Ascending aorta (tissue), 2 donors: ENCODE data around the gene UMPS. TPM values are rescaled to one million over a fixed set of nuclear protein-coding genes. Genes with fewer than 3 reads are reported as not detected.

ENCODE experiments used
- DNase-seq, 2 donors: peaks; one replicate each; pipeline ENCODE4 v3.0.0-alpha.2; 2019; ENCODE audit warnings: low spot score in 2 of 2
- H3K27ac ChIP-seq, 2 donors: fragments of 200-600 bp; sonication (generic); one replicate each; pipeline ENCODE4 v1.5.1; 2016 to 2017; ENCODE audit warnings: mild to moderate bottlenecking in 1 of 2
- H3K27me3 ChIP-seq: fragments of 200-600 bp; sonication (generic); one replicate; pipeline ENCODE4 v1.5.1; 2017
- H3K36me3 ChIP-seq, 2 donors: fragments of 200-600 bp; sonication (generic); one replicate each; pipeline ENCODE4 v1.5.1; 2016
- H3K4me1 ChIP-seq, 2 donors: fragments of 200-600 bp; sonication (generic); one replicate each; pipeline ENCODE4 v1.5.1; 2016 to 2017; ENCODE audit warnings: mild to moderate bottlenecking in 1 of 2
- H3K4me3 ChIP-seq, 2 donors: fragments of 200-600 bp; sonication (generic); one replicate each; pipeline ENCODE4 v1.5.1; 2016 to 2017; ENCODE audit warnings: mild to moderate bottlenecking in 1 of 2
- H3K9me3 ChIP-seq, 2 donors: fragments of 200-600 bp; sonication (generic); one replicate each; pipeline ENCODE4 v1.5.1; 2016
- CTCF ChIP-seq, 3 experiments: fragments of 200-600 bp in 2 of 3; fragments of 450-650 bp in 1 of 3; sonication (generic) in 2 of 3; IDR thresholded peaks; one replicate each; pipeline ENCODE4 v1.5.1; 2016 to 2019; ENCODE audit warnings: antibody characterized with exemption in 3 of 3, mild to moderate bottlenecking in 1 of 3, moderate library complexity in 1 of 3
- intact Hi-C: fragments of 100-400 bp; cut with DNase I; formaldehyde crosslinking; loops from one replicate; pipeline ENCODE4 v1.15.1; 2023
- total RNA-seq: library from RNA; depleted of rRNA; stranded (reverse); fragments of >200 nt; gene quantifications from one replicate; pipeline ENCODE4 v1.1.0, GENCODE V29; 2016

The UMPS gene
- total RNA-seq, 1 donor from 2014 or later = 4.5 TPM

GRCh38 chr3:124758851-124759635 is 28.8 kb downstream of the UMPS start:
- H3K27ac ChIP-seq = peak overlapping the region in 1 of 2 donors; percentile 10
- no peak for DNase-seq
- no peak for TF ChIP-seq CTCF (IDR thresholded peaks at IDR 0.05)
- no peaks in the 10 kb centered on the region for H3K27me3 ChIP-seq
- peaks cover 14 to 17% of the 10 kb centered on the region in 2 donors for H3K36me3 ChIP-seq
- peaks cover 0 to 10% of the 10 kb centered on the region in 2 donors for H3K4me1 ChIP-seq
- H3K4me3 ChIP-seq = no peak overlapping the region
- intact Hi-C loops = no loop called here
- H3K9me3 ChIP-seq = no peaks in the 10 kb centered on the region

GRCh38 chr3:124759666-124760401 is 29.6 kb downstream of the UMPS start:
- intact Hi-C loops = no loop called here
- no peak for DNase-seq
- no peaks in the 10 kb centered on the region for H3K9me3 ChIP-seq
- no peak for TF ChIP-seq CTCF (IDR thresholded peaks at IDR 0.05)
- H3K36me3 ChIP-seq = peaks cover 22 to 25% of the 10 kb centered on the region in 2 donors
- H3K27me3 ChIP-seq = no peaks in the 10 kb centered on the region
- H3K4me3 ChIP-seq = no peak overlapping the region
- H3K4me1 ChIP-seq = peaks cover 0 to 10% of the 10 kb centered on the region in 2 donors
- no peak overlapping the region for H3K27ac ChIP-seq

- intact Hi-C loops = no loop called here
- no peak for DNase-seq
- H3K27me3 ChIP-seq = no peaks in the 10 kb centered on the region
- peaks cover 30 to 32% of the 10 kb centered on the region in 2 donors for H3K36me3 ChIP-seq
- no peaks in the 10 kb centered on the region for H3K9me3 ChIP-seq
- H3K4me1 ChIP-seq = peaks cover 0 to 10% of the 10 kb centered on the region in 2 donors
- no peak for TF ChIP-seq CTCF (IDR thresholded peaks at IDR 0.05)
- peak overlapping the region; percentile 62 to 74 for H3K27ac ChIP-seq
- no peak overlapping the region for H3K4me3 ChIP-seq
These were observed 30.3 kb downstream of the UMPS start for GRCh38 chr3:124760601-124761000.

GRCh38 chr3:124761250-124761796 is 31.1 kb downstream of the UMPS start:
- H3K27me3 ChIP-seq = no peaks in the 10 kb centered on the region
- H3K4me1 ChIP-seq = peaks cover 0 to 10% of the 10 kb centered on the region in 2 donors
- H3K4me3 ChIP-seq = no peak overlapping the region
- H3K27ac ChIP-seq = peak overlapping the region; percentile 64 to 74
- no peaks in the 10 kb centered on the region for H3K9me3 ChIP-seq
- intact Hi-C loops = loop anchor here (1.0 kb wide), 1 partner anchor 140 kb away; no protein-coding TSS in a partner anchor
- peak; percentile 92 to 97 (median 95) for TF ChIP-seq CTCF (IDR thresholded peaks at IDR 0.05)
- peaks cover 37 to 40% of the 10 kb centered on the region in 2 donors for H3K36me3 ChIP-seq
- DNase-seq = peak; percentile 27 to 95

- Histone ChIP-seq H3K4me3 (no peak overlapping the region), H3K27me3 (no peaks in the 10 kb centered on the region), H3K27ac (peak overlapping the region; percentile 64 to 74), H3K36me3 (peaks cover 45 to 47% of the 10 kb centered on the region in 2 donors), H3K4me1 (peaks cover 0 to 10% of the 10 kb centered on the region in 2 donors), H3K9me3 (no peaks in the 10 kb centered on the region)
- intact Hi-C loops = loop anchor here (1.0 to 2.0 kb wide), 2 partner anchors 25 to 139 kb away; no protein-coding TSS in a partner anchor
- no peak for TF ChIP-seq CTCF (IDR thresholded peaks at IDR 0.05)
- DNase-seq = no peak
These were observed 31.8 kb downstream of the UMPS start for GRCh38 chr3:124761935-124762660.
